Activated CD8-positive, alpha-beta memory T cell treated with anti-CD3 and anti-CD28 coated beads for 24 hours (primary cell): ENCODE measurements around the gene DMBX1.
A peak's percentile ranks its signal among the peaks of the same experiment; 100 is the strongest.

Experiments
- DNase-seq: peaks from one replicate; pipeline ENCODE4 v3.0.0-alpha.2; 2020

DMBX1 gene

GRCh38 chr1:46526691-46527291, 37.2 kb downstream of the DMBX1 start:
- DNase-seq = no peak

GRCh38 chr1:46527474-46528296, 38.0 kb downstream of the DMBX1 start:
- DNase-seq = peak; percentile 90

GRCh38 chr1:46528297-46528955, 38.8 kb downstream of the DMBX1 start:
- no peak for DNase-seq

DNA sequence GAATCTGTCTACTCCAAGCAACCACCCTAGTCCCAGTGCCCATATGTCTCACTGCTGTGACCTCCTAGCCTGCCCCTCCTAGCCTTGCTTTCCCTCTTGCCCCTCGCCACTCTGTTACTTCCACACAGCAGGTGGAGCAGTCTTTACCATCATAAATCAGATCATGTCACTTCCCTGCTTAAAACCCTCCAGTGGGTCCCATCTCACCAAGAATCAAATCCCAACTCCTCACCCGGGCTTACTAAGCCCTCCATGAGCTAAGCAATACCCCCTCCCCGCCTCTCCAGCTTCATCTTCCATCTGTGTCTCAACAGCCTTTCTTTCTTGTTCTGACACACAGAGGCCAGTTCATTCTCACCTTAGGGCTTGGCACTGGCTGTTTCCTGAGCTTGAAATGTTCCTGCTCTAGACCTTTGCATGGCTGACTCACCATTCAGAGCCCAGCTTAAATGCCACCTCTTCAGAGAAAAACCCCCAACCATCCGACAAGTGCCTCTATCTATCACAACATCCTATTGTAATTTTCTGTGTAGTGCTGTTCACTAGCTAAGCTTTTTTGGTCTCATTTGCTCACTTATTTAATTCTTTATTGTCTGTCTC, 39.5 kb downstream of the DMBX1 start:
- DNase-seq = no peak

GRCh38 chr1:46530311-46530710, 40.7 kb downstream of the DMBX1 start:
- DNase-seq = no peak

GRCh38 chr1:46530791-46531409, 41.3 kb downstream of the DMBX1 start:
- no peak for DNase-seq

- no peak for DNase-seq
These were observed 42.5 kb downstream of the DMBX1 start for GRCh38 chr1:46532095-46532494.

GRCh38 chr1:46532498-46533178, 43.0 kb downstream of the DMBX1 start:
- peak; percentile 89 for DNase-seq

- peak; percentile 82 for DNase-seq
These were observed 43.7 kb downstream of the DMBX1 start for GRCh38 chr1:46533179-46533864.

DNA sequence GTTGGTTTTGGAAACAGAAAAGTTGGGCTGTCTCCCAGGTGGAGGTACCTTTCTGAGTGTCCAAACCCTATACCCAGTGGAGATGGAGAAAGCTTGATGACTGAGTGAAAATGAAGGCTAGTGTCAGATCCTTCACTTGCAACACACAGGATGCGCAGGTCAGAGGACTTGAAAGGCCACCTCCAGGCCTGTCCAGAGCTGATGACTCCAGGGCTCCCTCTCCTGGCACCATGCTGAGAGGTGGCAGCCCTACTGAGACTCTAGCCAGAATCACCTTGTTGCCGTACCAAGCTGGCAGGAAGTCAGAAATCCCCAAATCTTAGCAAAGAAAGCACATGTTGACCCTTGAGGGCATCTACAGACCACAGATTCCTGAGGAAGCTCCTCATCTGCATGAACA, 45.4 kb downstream of the DMBX1 start:
- no peak for DNase-seq

DNA sequence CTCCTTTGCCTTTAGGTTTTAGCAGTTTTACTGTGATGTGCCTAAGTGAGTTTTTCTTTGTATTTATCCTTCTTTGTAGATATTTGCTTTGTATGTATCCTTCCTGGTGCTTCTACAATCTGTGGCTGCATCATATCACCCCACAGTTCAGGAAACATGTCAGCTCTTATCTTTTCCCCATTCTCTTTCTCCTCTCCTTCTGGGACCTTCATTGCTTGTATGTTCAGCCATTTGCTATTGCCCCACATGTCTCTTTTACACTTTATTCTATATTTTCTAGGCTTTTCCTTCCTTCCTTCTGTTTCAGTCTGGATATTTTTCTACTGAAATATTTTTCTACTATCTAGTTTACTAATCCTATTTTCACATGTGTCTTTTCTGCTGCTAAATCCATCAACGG, 46.9 kb downstream of the DMBX1 start:
- no peak for DNase-seq

DNA sequence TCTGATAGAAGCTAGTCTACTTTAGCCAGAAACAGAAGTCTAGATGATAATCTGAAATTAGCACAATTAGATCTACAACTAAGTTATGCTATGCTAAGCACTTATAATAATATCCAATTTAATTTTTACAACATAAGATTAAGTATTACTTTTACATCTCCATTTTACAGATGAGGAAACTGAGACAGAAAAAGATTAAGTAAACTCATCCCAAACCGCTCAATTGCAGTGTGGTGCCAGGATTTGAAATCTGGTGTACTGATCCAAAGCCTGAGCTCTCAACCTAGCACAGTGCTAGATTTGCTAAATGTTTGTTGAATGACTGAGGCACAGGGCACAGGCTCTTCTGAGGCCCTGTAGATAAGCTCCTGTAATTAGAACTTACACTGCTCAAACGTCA, 48.0 kb downstream of the DMBX1 start:
- DNase-seq = no peak

- no peak for DNase-seq
These were observed 48.5 kb downstream of the DMBX1 start for GRCh38 chr1:46538147-46538546.
